Neural progenitor cell (in vitro differentiated cells): ENCODE data around the gene HM13.

Source experiments
- EZH2phosphoT487 ChIP-seq: fragments of 200-600 bp; sonication (generic); IDR thresholded peaks from 2 replicates; pipeline ENCODE4 v1.6.1; 2017; ENCODE audit warnings: antibody characterized with exemption
- TF ChIP-seq, protein P1 (sequence below): fragments of 200-600 bp; sonication (generic); IDR thresholded peaks from 2 replicates; pipeline ENCODE4 v1.5.1; 2017; ENCODE audit warnings: antibody characterized with exemption, mild to moderate bottlenecking

DNA sequence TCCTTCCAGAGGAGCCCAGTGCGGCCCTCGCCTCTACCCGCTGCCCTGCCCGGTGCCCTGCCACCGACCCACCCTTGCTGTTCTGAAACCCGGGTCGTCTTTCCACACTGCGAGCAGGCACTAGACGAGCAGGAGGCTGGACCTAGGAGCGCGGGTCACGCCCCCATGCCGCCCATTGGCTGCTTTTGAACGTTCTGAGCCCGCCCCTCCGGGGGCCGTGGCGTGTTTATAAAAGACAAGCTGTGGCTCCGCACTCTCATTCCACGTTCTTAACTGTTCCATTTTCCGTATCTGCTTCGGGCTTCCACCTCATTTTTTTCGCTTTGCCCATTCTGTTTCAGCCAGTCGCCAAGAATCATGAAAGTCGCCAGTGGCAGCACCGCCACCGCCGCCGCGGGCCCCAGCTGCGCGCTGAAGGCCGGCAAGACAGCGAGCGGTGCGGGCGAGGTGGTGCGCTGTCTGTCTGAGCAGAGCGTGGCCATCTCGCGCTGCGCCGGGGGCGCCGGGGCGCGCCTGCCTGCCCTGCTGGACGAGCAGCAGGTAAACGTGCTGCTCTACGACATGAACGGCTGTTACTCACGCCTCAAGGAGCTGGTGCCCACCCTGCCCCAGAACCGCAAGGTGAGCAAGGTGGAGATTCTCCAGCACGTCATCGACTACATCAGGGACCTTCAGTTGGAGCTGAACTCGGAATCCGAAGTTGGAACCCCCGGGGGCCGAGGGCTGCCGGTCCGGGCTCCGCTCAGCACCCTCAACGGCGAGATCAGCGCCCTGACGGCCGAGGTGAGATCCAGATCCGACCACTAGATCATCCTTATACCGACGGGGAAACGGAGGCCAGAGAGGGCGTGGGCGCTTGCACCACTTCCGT lies 91.0 kb downstream of the HM13 start, which contains the start of gene ID1:
- TF ChIP-seq EZH2phosphoT487, result no peak
- TF ChIP-seq, protein P1, sequence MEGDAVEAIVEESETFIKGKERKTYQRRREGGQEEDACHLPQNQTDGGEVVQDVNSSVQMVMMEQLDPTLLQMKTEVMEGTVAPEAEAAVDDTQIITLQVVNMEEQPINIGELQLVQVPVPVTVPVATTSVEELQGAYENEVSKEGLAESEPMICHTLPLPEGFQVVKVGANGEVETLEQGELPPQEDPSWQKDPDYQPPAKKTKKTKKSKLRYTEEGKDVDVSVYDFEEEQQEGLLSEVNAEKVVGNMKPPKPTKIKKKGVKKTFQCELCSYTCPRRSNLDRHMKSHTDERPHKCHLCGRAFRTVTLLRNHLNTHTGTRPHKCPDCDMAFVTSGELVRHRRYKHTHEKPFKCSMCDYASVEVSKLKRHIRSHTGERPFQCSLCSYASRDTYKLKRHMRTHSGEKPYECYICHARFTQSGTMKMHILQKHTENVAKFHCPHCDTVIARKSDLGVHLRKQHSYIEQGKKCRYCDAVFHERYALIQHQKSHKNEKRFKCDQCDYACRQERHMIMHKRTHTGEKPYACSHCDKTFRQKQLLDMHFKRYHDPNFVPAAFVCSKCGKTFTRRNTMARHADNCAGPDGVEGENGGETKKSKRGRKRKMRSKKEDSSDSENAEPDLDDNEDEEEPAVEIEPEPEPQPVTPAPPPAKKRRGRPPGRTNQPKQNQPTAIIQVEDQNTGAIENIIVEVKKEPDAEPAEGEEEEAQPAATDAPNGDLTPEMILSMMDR, result no peak
